ENCODE data around the gene AHCYL2.

Gene AHCYL2

DNA sequence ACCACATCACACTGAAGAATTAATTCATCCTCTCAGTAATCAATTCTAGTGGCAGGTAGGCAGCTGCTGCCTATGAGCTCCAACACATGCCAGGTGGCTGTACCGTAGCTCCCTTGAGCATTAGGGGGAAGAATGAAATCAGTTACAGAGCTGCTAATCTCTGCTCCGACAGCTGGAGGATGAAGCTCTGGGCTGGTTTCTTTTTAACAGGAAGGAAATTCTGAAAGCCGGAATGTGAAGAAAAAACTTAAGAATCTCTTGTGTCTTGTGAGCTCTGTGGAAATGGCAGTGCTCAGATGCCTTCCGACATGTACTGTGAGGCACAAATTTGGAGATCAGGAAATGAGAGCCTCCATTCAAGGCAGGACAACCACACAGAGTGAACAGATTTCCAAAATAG lies 2.8 kb upstream of the AHCYL2 start:
- Histone ChIP-seq H3K9ac (no peak overlapping the region), H3K36me3 (ENCODE audit: control insufficient read depth, insufficient read depth, low read length) (no peaks in the 10 kb centered on the region), H3K9me3 (ENCODE audit: control insufficient read depth, low read length) (no peaks in the 10 kb centered on the region), H2AFZ (peak overlapping the region; percentile 39), H3K4me2 (ENCODE audit: low read length) (no peak overlapping the region), H3K4me3 (ENCODE audit: low read depth, low read length) (no peak overlapping the region), H3K79me2 (peaks cover 12% of the 10 kb centered on the region), H3K27me3 (ENCODE audit: control insufficient read depth, insufficient read depth, low read length) (no peaks in the 10 kb centered on the region), H3K4me1 (peaks cover 3% of the 10 kb centered on the region), H3K27ac (no peak overlapping the region)
- TF ChIP-seq, protein P1, sequence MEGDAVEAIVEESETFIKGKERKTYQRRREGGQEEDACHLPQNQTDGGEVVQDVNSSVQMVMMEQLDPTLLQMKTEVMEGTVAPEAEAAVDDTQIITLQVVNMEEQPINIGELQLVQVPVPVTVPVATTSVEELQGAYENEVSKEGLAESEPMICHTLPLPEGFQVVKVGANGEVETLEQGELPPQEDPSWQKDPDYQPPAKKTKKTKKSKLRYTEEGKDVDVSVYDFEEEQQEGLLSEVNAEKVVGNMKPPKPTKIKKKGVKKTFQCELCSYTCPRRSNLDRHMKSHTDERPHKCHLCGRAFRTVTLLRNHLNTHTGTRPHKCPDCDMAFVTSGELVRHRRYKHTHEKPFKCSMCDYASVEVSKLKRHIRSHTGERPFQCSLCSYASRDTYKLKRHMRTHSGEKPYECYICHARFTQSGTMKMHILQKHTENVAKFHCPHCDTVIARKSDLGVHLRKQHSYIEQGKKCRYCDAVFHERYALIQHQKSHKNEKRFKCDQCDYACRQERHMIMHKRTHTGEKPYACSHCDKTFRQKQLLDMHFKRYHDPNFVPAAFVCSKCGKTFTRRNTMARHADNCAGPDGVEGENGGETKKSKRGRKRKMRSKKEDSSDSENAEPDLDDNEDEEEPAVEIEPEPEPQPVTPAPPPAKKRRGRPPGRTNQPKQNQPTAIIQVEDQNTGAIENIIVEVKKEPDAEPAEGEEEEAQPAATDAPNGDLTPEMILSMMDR (IDR thresholded peaks at IDR 0.05) = no peak

DNA sequence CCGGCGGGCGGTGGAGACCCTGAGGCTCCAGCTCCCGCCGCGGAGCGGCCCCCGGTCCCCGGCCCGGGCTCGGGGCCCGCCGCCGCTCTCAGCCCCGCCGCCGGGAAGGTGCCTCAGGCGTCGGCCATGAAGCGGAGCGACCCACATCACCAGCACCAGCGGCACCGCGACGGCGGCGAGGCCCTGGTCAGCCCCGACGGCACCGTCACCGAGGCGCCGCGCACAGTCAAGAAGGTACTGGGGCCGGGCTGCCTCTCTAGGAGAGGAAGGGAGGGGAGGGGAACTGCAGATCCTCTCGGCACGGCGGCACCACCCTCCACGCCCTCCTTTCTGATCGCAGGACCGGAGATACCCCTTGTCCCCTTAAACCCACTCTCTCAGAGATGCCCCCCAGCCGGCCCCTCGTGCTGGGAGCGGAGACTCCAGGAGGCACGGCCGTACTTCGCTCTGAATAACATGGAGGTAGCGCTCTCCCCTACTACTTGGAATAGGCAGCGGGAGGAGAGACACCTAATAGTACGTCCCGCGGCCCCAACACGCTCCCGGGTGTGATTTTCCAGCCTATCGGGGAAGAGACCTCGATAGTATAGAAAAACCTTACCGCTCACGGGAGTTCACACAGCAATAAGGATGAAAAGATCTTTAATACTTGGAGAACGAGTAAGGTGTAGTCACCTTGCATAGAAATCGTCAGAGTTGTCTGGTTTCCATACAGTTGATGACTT lies 538 bp downstream of the AHCYL2 start:
- Histone ChIP-seq H3K4me3 (ENCODE audit: low read depth, low read length) (peak overlapping the region; percentile 57), H3K36me3 (ENCODE audit: control insufficient read depth, insufficient read depth, low read length) (no peaks in the 10 kb centered on the region), H3K27ac (peak overlapping the region; percentile 98), H2AFZ (peak overlapping the region; percentile 98), H3K4me2 (ENCODE audit: low read length) (peak overlapping the region; percentile 84), H3K4me1 (peaks cover 3% of the 10 kb centered on the region), H3K79me2 (peaks cover 21% of the 10 kb centered on the region), H3K9ac (peak overlapping the region; percentile 6), H3K9me3 (ENCODE audit: control insufficient read depth, low read length) (no peaks in the 10 kb centered on the region), H3K27me3 (ENCODE audit: control insufficient read depth, insufficient read depth, low read length) (no peaks in the 10 kb centered on the region)
- TF ChIP-seq, protein P1 (IDR thresholded peaks at IDR 0.05) = no peak

DNA sequence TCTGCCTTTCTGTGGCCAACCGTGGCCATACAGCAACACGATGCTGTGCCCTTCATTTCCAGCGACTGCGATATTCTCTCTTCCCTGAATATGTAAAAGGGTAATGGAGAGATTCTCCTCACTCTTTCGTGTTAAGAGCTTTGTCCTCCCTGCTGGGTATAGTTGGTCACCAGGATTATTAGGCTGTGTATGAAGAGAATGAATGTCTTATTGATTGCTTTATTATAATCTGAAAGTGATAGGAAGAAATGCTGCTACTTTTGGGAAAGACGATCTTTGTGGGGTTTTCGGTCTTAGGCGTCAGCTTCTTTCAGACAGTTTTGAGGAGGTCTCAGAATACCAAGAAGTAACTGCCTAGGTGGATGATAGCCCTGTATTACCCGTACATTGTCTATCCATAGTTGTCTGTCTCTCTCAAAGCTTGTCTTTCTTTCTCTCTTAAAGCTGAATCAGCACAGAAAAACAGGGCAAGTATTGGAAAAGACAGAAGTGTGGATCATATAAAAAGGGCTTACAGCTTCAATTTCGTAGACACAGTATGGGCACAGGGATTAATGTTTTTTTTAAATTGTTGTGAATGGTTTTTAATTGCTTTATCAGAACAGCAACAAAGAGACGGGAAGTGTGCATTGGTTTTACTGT lies 1.2 kb downstream of the AHCYL2 start:
- no peaks in the 10 kb centered on the region for H3K9me3 ChIP-seq (ENCODE audit: control insufficient read depth, low read length)
- H3K79me2 ChIP-seq = peaks cover 28% of the 10 kb centered on the region
- peaks cover 3% of the 10 kb centered on the region for H3K4me1 ChIP-seq
- H3K9ac ChIP-seq = peak overlapping the region; percentile 6
- H3K36me3 ChIP-seq (ENCODE audit: control insufficient read depth, insufficient read depth, low read length) = no peaks in the 10 kb centered on the region
- H3K4me2 ChIP-seq (ENCODE audit: low read length) = peak overlapping the region; percentile 84
- peak overlapping the region; percentile 98 for H2AFZ ChIP-seq
- peak overlapping the region; percentile 57 for H3K4me3 ChIP-seq (ENCODE audit: low read depth, low read length)
- H3K27me3 ChIP-seq (ENCODE audit: control insufficient read depth, insufficient read depth, low read length) = no peaks in the 10 kb centered on the region
- TF ChIP-seq, protein P1 (IDR thresholded peaks at IDR 0.05) = no peak
- peak overlapping the region; percentile 98 for H3K27ac ChIP-seq

DNA sequence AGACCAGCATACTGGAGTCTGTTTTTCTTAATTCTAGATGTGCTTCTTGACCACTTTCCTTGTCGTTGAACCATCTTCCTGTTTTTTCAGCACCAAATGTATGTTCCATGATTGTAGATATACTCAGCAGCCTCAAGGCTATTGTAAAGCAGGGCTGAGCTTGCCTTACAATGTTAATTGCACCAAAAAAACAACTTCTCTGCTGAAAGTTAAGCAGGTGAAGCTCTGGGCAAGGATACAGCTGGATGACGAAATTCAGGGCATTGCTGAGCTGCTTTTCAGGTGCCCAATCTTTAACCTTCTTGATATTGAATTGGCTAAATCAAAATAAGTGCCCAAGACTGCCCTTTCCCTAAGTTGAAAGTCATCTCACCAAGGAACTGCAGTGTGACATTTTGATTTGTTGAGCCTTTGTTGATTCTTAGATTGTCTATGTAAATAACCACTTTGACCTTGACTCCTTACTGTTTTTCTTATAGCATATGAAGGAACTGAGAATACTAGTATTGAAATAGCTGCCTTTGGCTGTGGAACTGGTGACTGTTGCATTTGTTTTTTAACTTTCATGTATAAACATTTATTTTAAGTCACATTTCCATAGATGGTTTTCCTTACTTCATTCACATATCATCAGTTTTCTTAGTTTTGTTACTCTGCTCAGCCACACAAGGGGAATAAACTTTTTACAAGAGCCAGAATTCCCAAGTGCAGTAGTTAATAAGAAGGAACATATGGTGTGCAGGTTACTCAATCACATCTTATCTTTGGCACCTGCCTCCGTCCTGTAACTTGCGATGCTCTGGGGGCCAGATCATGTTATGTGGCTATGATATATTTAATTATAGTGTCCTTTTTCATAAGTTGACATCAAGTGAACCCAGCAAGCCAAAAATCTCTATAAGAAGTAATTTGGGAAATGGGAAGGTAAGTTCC lies 3.1 kb downstream of the AHCYL2 start:
- Histone ChIP-seq H3K79me2 (peaks cover 28% of the 10 kb centered on the region), H2AFZ (no peak overlapping the region), H3K27me3 (ENCODE audit: control insufficient read depth, insufficient read depth, low read length) (no peaks in the 10 kb centered on the region), H3K4me3 (ENCODE audit: low read depth, low read length) (no peak overlapping the region), H3K27ac (no peak overlapping the region), H3K9me3 (ENCODE audit: control insufficient read depth, low read length) (no peaks in the 10 kb centered on the region), H3K4me2 (ENCODE audit: low read length) (no peak overlapping the region), H3K36me3 (ENCODE audit: control insufficient read depth, insufficient read depth, low read length) (no peaks in the 10 kb centered on the region), H3K9ac (no peak overlapping the region), H3K4me1 (peaks cover 3% of the 10 kb centered on the region)
- TF ChIP-seq, protein P1 (IDR thresholded peaks at IDR 0.05) = no peak
